H1 (cell line): ENCODE measurements around the gene CDCA5. TPM values are rescaled to one million over a fixed set of nuclear protein-coding genes. Genes with fewer than 3 reads are reported as not detected.

Experiments
- CTCF ChIA-PET: fragments of 300-600 bp; sonication (Branson Sonifier 250); formaldehyde crosslinking; loops from one replicate; lab custom pipeline; 2021; ENCODE audit not compliant: partially characterized antibody; lab: Charles Lee
- POLR2A ChIA-PET: fragments of 300-600 bp; sonication (Branson Sonifier 250); formaldehyde crosslinking; loops from one replicate; lab custom pipeline; 2021; ENCODE audit warnings: inconsistent platforms; ENCODE audit not compliant: partially characterized antibody; lab: Charles Lee
- DNase-seq, 2 experiments: peaks; one replicate each; pipeline versions ENCODE4 v3.0.0 to v3.0.0-alpha.2; 2010 to 2022; ENCODE audit warnings: low spot score in 2 of 2, low read depth in 1 of 2, mixed read lengths in 1 of 2
- FAIRE-seq: peaks from 2 replicates; lab custom pipeline; 2011; peaks lifted over from hg19 to GRCh38; lab: Jason Lieb, UNC
- H2AFZ ChIP-seq: 2 replicates; pipeline ENCODE4 v1.8.1; 2012; ENCODE audit warnings: low read length, inconsistent platforms
- H2AK5ac ChIP-seq: 2 replicates; pipeline ENCODE4 v1.6.1; 2013; ENCODE audit warnings: low read depth, low read length
- H2BK120ac ChIP-seq: replicated peaks from 2 replicates; pipeline ENCODE3; 2013; ENCODE audit warnings: low read depth, low read length, inconsistent platforms
- H2BK12ac ChIP-seq: 2 replicates; pipeline ENCODE4 v1.6.1; 2013; ENCODE audit warnings: low read depth, low read length
- H2BK15ac ChIP-seq: 2 replicates; pipeline ENCODE4 v1.6.1; 2013; ENCODE audit warnings: low read length
- H2BK20ac ChIP-seq: 2 replicates; pipeline ENCODE4 v1.6.1; 2013; ENCODE audit warnings: low read length
- H2BK5ac ChIP-seq: 2 replicates; pipeline ENCODE4 v1.6.1; 2013; ENCODE audit warnings: low read depth, low read length
- H3K14ac ChIP-seq: 2 replicates; pipeline ENCODE4 v1.6.1; 2013; ENCODE audit warnings: inconsistent platforms; ENCODE audit not compliant: insufficient read length
- H3K18ac ChIP-seq: 2 replicates; pipeline ENCODE4 v1.6.1; 2013; ENCODE audit warnings: low read length; ENCODE audit errors: extremely low read depth
- H3K23ac ChIP-seq: 2 replicates; pipeline ENCODE4 v1.6.1; 2013; ENCODE audit warnings: inconsistent platforms; ENCODE audit not compliant: insufficient read length
- H3K23me2 ChIP-seq: 2 replicates; pipeline ENCODE4 v1.6.1; 2013; ENCODE audit warnings: low read depth, low read length
- H3K27ac ChIP-seq: 2 replicates; pipeline ENCODE4 v1.6.1; 2011; ENCODE audit warnings: low read depth, low read length, inconsistent platforms
- H3K27me3 ChIP-seq, 4 experiments: replicated peaks in 1 of 4; 1 replicate in 1 of 4; 2 replicates in 3 of 4; pipeline versions ENCODE4 v1.6.1 to v1.8.1; 2011 to 2013; ENCODE audit warnings: low read length in 3 of 4, mild to moderate bottlenecking in 3 of 4, inconsistent platforms in 2 of 4, mixed read lengths in 2 of 4, moderate library complexity in 1 of 4; ENCODE audit not compliant: control insufficient read depth in 3 of 4, insufficient read depth in 3 of 4; ENCODE audit errors: extremely low read depth in 1 of 4
- H3K36me3 ChIP-seq, 4 experiments: 2 replicates each; pipeline versions ENCODE4 v1.6.1 to v1.8.1; 2011 to 2013; ENCODE audit warnings: mild to moderate bottlenecking in 4 of 4, low read length in 3 of 4, moderate library complexity in 2 of 4, control low read depth in 1 of 4, inconsistent platforms in 1 of 4; ENCODE audit not compliant: insufficient read depth in 4 of 4, control insufficient read depth in 2 of 4
- H3K4ac ChIP-seq: replicated peaks from 2 replicates; pipeline ENCODE3; 2013; ENCODE audit warnings: low read length, low read depth, mixed read lengths, inconsistent platforms; ENCODE audit not compliant: insufficient read length
- H3K4me1 ChIP-seq, 4 experiments: replicated peaks in 1 of 4; 1 replicate in 1 of 4; 2 replicates in 3 of 4; pipeline versions ENCODE4 v1.6.1 to v1.8.1; 2011 to 2013; ENCODE audit warnings: low read length in 3 of 4, inconsistent platforms in 2 of 4, mixed read lengths in 1 of 4; ENCODE audit not compliant: insufficient read depth in 4 of 4, control insufficient read depth in 3 of 4
- H3K4me2 ChIP-seq, 2 experiments: 2 replicates each; pipeline versions ENCODE4 v1.6.1 to v1.8.1; 2011 to 2013; ENCODE audit warnings: low read depth in 2 of 2, low read length in 2 of 2, control low read depth in 1 of 2, inconsistent platforms in 1 of 2, mild to moderate bottlenecking in 1 of 2; ENCODE audit not compliant: insufficient read depth in 1 of 2
- H3K4me3 ChIP-seq, 4 experiments: fragments of 200-600, 300-600 bp in 1 of 4; sonication (generic), shearing (Covaris generic), sonication (Bioruptor Twin) in 1 of 4; 2 replicates each; pipeline versions ENCODE4 v1.5.1 to v1.8.1; 2011 to 2016; ENCODE audit warnings: low read length in 4 of 4, low read depth in 3 of 4, control low read depth in 2 of 4, inconsistent platforms in 2 of 4, mild to moderate bottlenecking in 2 of 4, mixed read lengths in 1 of 4, moderate library complexity in 1 of 4; ENCODE audit not compliant: insufficient read depth in 2 of 4; ENCODE audit errors: extremely low read depth in 1 of 4
- H3K56ac ChIP-seq: replicated peaks from 2 replicates; pipeline ENCODE3; 2013; ENCODE audit warnings: low read depth, mild to moderate bottlenecking, mixed read lengths, low read length, inconsistent platforms; ENCODE audit not compliant: insufficient read length
- H3K79me1 ChIP-seq: 2 replicates; pipeline ENCODE4 v1.6.1; 2013; ENCODE audit warnings: low read depth, low read length, control low read depth
- H3K79me2 ChIP-seq, 2 experiments: 2 replicates each; pipeline versions ENCODE4 v1.6.1 to v1.8.1; 2012 to 2013; ENCODE audit warnings: low read length in 2 of 2, mild to moderate bottlenecking in 2 of 2, inconsistent platforms in 1 of 2; ENCODE audit not compliant: insufficient read depth in 2 of 2, control insufficient read depth in 1 of 2
- H3K9ac ChIP-seq, 4 experiments: replicated peaks in 1 of 4; 1 replicate in 1 of 4; 2 replicates in 3 of 4; pipeline versions ENCODE4 v1.6.1 to v1.8.1; 2011 to 2013; ENCODE audit warnings: low read depth in 3 of 4, low read length in 3 of 4, control low read depth in 2 of 4, mild to moderate bottlenecking in 2 of 4, moderate library complexity in 2 of 4, inconsistent platforms in 1 of 4; ENCODE audit errors: extremely low read depth in 1 of 4
- H3K9me3 ChIP-seq, 2 experiments: 2 replicates each; pipeline versions ENCODE4 v1.6.1 to v1.8.1; 2012 to 2013; ENCODE audit warnings: mild to moderate bottlenecking in 2 of 2, moderate library complexity in 2 of 2, control low read depth in 1 of 2, inconsistent platforms in 1 of 2, low read depth in 1 of 2, low read length in 1 of 2, mixed read lengths in 1 of 2; ENCODE audit not compliant: insufficient read depth in 2 of 2
- H4K20me1 ChIP-seq, 2 experiments: replicated peaks in 1 of 2; 2 replicates each; pipeline versions ENCODE3 to v1.8.1; 2011 to 2013; ENCODE audit warnings: inconsistent platforms in 2 of 2, low read length in 2 of 2, mild to moderate bottlenecking in 1 of 2; ENCODE audit not compliant: insufficient read depth in 2 of 2, control insufficient read depth in 1 of 2
- H4K5ac ChIP-seq: 2 replicates; pipeline ENCODE4 v1.6.1; 2013; ENCODE audit warnings: low read length, low read depth, mixed read lengths, inconsistent platforms; ENCODE audit not compliant: insufficient read length
- H4K8ac ChIP-seq: 2 replicates; pipeline ENCODE4 v1.8.0; 2013; ENCODE audit warnings: mild to moderate bottlenecking, moderate library complexity, low read length, inconsistent platforms; ENCODE audit not compliant: insufficient read depth; ENCODE audit errors: extremely low read depth
- H4K91ac ChIP-seq: replicated peaks from 2 replicates; pipeline ENCODE3; 2013; ENCODE audit warnings: low read length, mixed read lengths, inconsistent platforms; ENCODE audit not compliant: insufficient read length
- BCL11A ChIP-seq, 2 experiments: IDR thresholded peaks; one replicate each; pipeline ENCODE4 v1.6.1; 2011; ENCODE audit warnings: low read depth in 2 of 2, low read length in 2 of 2, mild to moderate bottlenecking in 2 of 2
- CBX8 ChIP-seq: fragments of 300-800, 300-1000 bp; sonication (generic); IDR thresholded peaks from 2 replicates; pipeline ENCODE4 v1.7.1; 2016; ENCODE audit warnings: low read depth, low read length, borderline replicate concordance
- CHD1 ChIP-seq: IDR thresholded peaks from 2 replicates; pipeline ENCODE4 v1.6.1; 2012; ENCODE audit warnings: low read depth, low read length, improper control_type of control experiment
- FOSL1 ChIP-seq: IDR thresholded peaks from 2 replicates; pipeline ENCODE4 v1.6.1; 2011; ENCODE audit warnings: mild to moderate bottlenecking, low read depth, low read length, moderate library complexity; ENCODE audit not compliant: insufficient read depth
- GTF2F1 ChIP-seq: IDR thresholded peaks from 2 replicates; pipeline ENCODE4 v1.6.1; 2012; ENCODE audit warnings: low read depth, low read length, improper control_type of control experiment, borderline replicate concordance
- RNF2 ChIP-seq: fragments of 200-900, 300-1000 bp; sonication (generic); IDR thresholded peaks from 2 replicates; pipeline ENCODE4 v1.7.1; 2016; ENCODE audit warnings: borderline replicate concordance, low read depth, mild to moderate bottlenecking, antibody characterized with exemption, low read length; ENCODE audit not compliant: poor library complexity, severe bottlenecking; ENCODE audit errors: missing control alignments
- WGBS, 2 experiments: shearing (Covaris generic) in 1 of 2; methylation state at CpG; one replicate each; pipeline versions ENCODE4 v1.1.6 to v1.1.7; 2013 to 2015; ENCODE audit warnings: low lambda C conversion rate in 2 of 2, mixed read lengths in 2 of 2, inconsistent platforms in 1 of 2, low coverage in 1 of 2, missing lambda C conversion rate in 1 of 2; ENCODE audit not compliant: insufficient replicate concordance in 2 of 2, insufficient coverage in 1 of 2, insufficient read length in 1 of 2; ENCODE audit errors: extremely low coverage in 1 of 2, missing lambda C conversion rate in 1 of 2; 5-methylcytosine and 5-hydroxymethylcytosine counted together
- polyA plus RNA-seq, 7 experiments: library from polyadenylated mRNA; depleted of rRNA in 3 of 7; stranded (reverse) in 5 of 7; unstranded in 2 of 7; fragments of >200 nt in 5 of 7; fragments of 200-250 nt in 2 of 7; gene quantifications; 1 replicate in 5 of 7; 2 replicates in 1 of 7; 4 replicates in 1 of 7; pipeline versions ENCODE4 v1.2.1 to v1.2.3, GENCODE V29; 2011 to 2013; ENCODE audit warnings: missing spikeins in 2 of 7, mixed read lengths in 2 of 7
- total RNA-seq: library from RNA; stranded (reverse); fragmentation: NEBNext Ultra II Directional; extraction: Animal tissue kit (Norgen Biotek cat#: 25700); gene quantifications from 2 replicates; pipeline ENCODE4 v1.2.1, GENCODE V29; 2021

CDCA5 gene
- total and polyA plus RNA-seq, 2 of the 8 experiments (the other 6 are each of a cell fraction or from before 2014, with no cell fraction given): 39.2 to 87.0 TPM

DNA sequence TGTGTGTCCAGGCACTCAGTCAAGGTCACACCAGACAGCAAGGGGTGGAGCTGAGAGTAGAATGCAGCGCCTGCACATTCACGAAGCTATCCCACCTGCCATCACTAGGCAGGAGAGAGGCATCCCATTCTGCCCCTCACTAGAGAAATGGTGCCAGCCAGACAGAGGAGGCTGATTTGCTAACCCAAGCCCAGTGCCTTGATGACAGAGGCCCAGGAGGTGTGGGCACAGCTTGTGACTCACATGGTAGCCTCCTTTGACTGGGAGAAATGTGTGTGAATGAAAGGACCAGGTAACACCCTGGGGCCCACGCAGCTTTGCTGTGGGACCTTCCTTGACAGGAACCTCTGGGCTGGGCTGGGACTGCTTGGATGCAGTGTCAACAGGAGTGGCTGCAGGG is 20.3 kb downstream of the CDCA5 start:
- H3K79me1 ChIP-seq: no peaks in the 10 kb centered on the region
- H3K4me3 ChIP-seq: no peak overlapping the region
- H2BK120ac ChIP-seq: no peak overlapping the region
- no peak overlapping the region for H3K4me2 ChIP-seq
- no peak overlapping the region for H2BK12ac ChIP-seq
- H3K9me3 ChIP-seq: no peaks in the 10 kb centered on the region
- H3K4ac ChIP-seq: no peak overlapping the region
- no peaks in the 10 kb centered on the region for H3K23me2 ChIP-seq
- TF ChIP-seq BCL11A (IDR thresholded peaks at IDR 0.05; ENCODE audit: low read depth in 2 of 2, low read length in 2 of 2): no peak
- no peak for TF ChIP-seq CHD1
- TF ChIP-seq GTF2F1: no peak
- TF ChIP-seq CBX8: no peak
- no peak for TF ChIP-seq FOSL1
- TF ChIP-seq RNF2: no peak
- TF ChIP-seq, all 59 proteins: peak for 0
- FAIRE-seq (no peak), DNase-seq (no peak)
- Histone ChIP-seq H3K9ac (no peak overlapping the region), H3K27me3 (no peaks in the 10 kb centered on the region; a peak in 1 of 7 replicates), H3K27ac (no peak overlapping the region), H4K5ac (no peak overlapping the region), H2BK5ac (no peak overlapping the region), H3K18ac (no peak overlapping the region), H3K23ac (no peak overlapping the region), H3K79me2 (no peaks in the 10 kb centered on the region), H4K91ac (peak overlapping the region; percentile 53), H4K8ac (no peak overlapping the region), H3K4me1 (peaks cover 5 to 23% (median 17%) of the 10 kb centered on the region in 4 experiments), H2BK15ac (no peak overlapping the region), H2AK5ac (no peak overlapping the region), H2BK20ac (no peak overlapping the region), H2AFZ (no peak overlapping the region), H3K56ac (no peak overlapping the region), H4K20me1 (no peaks in the 10 kb centered on the region), H3K36me3 (no peaks in the 10 kb centered on the region), H3K14ac (no peak overlapping the region)
- ChIA-PET CTCF (interaction anchor here (1.1 to 2.2 kb wide), 8 partner anchors 13 to 198 kb away, joined by 3 to 10 read pairs (median 4); partner anchors contain the start of gene ARL2), POLR2A (interaction anchor here (0.9 to 21.6 kb wide), 11 partner anchors 13 to 59 kb away, joined by 3 to 230 read pairs (median 4); partner anchors contain the start of genes FAU, MRPL49, SAC3D1 and TM7SF2)
- WGBS, 2 experiments: 86% methylated on average over 3 of the region's 3 CpGs; no CpG with 5 or more reads in 1 of the 2 experiments
